IMR-90 (cell line): ENCODE results near the gene UBL5.

Experiments
- MXI1 ChIP-seq: IDR thresholded peaks from 2 replicates; pipeline ENCODE4 v1.6.1; 2012; ENCODE audit warnings: low read depth, mild to moderate bottlenecking, low read length, moderate library complexity, borderline replicate concordance
- NFE2L2 ChIP-seq: fragments of 150-350 bp; IDR thresholded peaks from 2 replicates; pipeline ENCODE4 v1.6.1; 2016; ENCODE audit warnings: low read depth, mild to moderate bottlenecking, low read length
- POLR2A ChIP-seq: IDR thresholded peaks from 2 replicates; pipeline ENCODE4 v1.6.1; 2012; ENCODE audit warnings: mild to moderate bottlenecking, low read depth, low read length
- TF ChIP-seq, protein P1 (sequence below): conservative IDR thresholded peaks from 2 replicates; pipeline ENCODE4 v1.5.1; 2012; ENCODE audit warnings: mild to moderate bottlenecking, low read depth, low read length, improper control_type of control experiment

DNA sequence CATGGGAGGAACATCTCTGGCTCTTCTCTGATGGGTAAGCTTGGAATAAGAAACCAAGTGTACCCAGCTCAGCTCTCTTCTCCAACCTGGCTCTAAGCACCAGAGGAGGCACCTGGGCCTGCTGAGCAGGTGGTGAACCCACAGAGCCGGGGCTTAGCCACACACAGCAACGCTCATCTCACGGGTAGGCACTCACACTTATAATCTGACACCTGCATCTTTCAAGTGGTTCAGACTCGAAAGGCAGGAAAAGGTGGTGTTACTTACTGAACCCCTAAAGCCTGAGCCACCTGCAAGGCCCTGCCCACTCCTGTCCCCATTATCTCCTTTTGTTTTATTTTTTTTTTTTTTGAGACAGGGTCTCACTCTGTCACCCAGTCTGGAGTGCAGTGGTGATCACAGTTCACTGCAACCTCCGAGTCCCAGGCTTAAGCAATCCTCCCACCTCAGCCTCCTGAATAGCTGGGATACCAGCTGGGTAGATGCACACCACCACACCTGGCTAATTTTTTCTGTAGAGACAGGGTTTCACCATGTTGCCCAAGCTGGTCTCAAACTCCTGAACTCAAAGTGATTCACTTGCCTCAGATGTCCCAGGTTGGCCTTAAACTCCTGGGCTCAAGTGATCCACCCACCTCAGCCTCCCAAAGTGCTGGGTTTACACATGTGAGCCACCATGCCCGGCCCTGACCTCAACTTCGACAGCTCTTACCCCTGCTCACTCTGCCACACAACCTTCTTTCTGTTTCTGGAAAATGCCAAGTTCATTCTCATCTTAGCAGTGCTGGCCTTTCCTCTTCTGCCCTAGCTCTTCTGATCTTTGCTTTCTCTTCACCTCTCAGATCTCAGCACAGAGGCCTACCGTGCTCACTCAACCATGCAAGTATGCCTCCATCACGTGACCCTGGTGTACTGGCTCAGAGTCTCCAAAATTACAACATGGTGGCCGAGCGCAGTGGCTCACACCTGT lies 18.6 kb upstream of the UBL5 start:
- TF ChIP-seq, protein P1, sequence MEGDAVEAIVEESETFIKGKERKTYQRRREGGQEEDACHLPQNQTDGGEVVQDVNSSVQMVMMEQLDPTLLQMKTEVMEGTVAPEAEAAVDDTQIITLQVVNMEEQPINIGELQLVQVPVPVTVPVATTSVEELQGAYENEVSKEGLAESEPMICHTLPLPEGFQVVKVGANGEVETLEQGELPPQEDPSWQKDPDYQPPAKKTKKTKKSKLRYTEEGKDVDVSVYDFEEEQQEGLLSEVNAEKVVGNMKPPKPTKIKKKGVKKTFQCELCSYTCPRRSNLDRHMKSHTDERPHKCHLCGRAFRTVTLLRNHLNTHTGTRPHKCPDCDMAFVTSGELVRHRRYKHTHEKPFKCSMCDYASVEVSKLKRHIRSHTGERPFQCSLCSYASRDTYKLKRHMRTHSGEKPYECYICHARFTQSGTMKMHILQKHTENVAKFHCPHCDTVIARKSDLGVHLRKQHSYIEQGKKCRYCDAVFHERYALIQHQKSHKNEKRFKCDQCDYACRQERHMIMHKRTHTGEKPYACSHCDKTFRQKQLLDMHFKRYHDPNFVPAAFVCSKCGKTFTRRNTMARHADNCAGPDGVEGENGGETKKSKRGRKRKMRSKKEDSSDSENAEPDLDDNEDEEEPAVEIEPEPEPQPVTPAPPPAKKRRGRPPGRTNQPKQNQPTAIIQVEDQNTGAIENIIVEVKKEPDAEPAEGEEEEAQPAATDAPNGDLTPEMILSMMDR = no peak
- TF ChIP-seq POLR2A = no peak
- TF ChIP-seq MXI1 = no peak
- no peak for TF ChIP-seq NFE2L2
